ENCODE results near the gene TNFSF18.

TNFSF18 gene

DNA sequence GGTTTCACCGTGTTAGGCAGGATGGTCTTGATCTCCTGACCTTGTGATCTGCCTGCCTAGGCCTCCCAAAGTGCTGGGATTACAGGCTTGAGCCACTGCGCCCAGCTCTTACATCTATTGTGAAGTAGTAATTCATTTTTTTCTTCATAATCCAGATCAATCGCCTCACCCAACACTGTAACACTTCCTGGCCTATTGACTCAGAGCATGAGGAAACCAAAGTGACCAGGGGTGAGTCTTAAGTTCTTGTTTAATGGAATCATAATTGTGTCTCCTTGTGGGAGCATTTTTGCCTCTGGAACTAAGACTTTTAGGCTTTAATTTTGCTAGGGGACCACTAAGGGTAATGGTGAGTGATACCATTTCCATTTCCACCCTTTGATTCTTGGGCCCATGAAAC, 27.4 kb downstream of the TNFSF18 start:
- TF ChIP-seq EZH2phosphoT487 (IDR thresholded peaks at IDR 0.05; ENCODE audit: borderline replicate concordance) = no peak
- H3K9ac ChIP-seq (ENCODE audit: low read depth, low read length, poor library complexity, severe bottlenecking) = no peak overlapping the region
- H3K9me2 ChIP-seq (replicated peaks; ENCODE audit: low read depth, low read length) = no peaks in the 10 kb centered on the region
- H3K9me3 ChIP-seq (ENCODE audit: insufficient read depth, low read depth, low read length) = peaks cover 6% of the 10 kb centered on the region; the same call in 1 of the 2 replicates
- H3F3A ChIP-seq (ENCODE audit: low read depth) = no peaks in the 10 kb centered on the region
- no peak overlapping the region for H3K4me2 ChIP-seq (ENCODE audit: low read depth, low read length, poor library complexity, severe bottlenecking)
- no peaks in the 10 kb centered on the region for H4K20me1 ChIP-seq (ENCODE audit: insufficient read depth, low read length, poor library complexity, severe bottlenecking)
- H3K4me3 ChIP-seq (ENCODE audit: low read length, poor library complexity, severe bottlenecking) = no peak overlapping the region
- H3K79me2 ChIP-seq (ENCODE audit: insufficient read depth, low read length) = no peaks in the 10 kb centered on the region
- no peak overlapping the region for H2AFZ ChIP-seq (ENCODE audit: low read length)
- H3K36me3 ChIP-seq (ENCODE audit: insufficient read depth, low read length) = no peaks in the 10 kb centered on the region
- H3K27me3 ChIP-seq (ENCODE audit: insufficient read depth, low read length, poor library complexity, severe bottlenecking) = no peaks in the 10 kb centered on the region
- H3K4me1 ChIP-seq (ENCODE audit: insufficient read depth, low read length, poor library complexity, severe bottlenecking) = peaks cover 2% of the 10 kb centered on the region

DNA sequence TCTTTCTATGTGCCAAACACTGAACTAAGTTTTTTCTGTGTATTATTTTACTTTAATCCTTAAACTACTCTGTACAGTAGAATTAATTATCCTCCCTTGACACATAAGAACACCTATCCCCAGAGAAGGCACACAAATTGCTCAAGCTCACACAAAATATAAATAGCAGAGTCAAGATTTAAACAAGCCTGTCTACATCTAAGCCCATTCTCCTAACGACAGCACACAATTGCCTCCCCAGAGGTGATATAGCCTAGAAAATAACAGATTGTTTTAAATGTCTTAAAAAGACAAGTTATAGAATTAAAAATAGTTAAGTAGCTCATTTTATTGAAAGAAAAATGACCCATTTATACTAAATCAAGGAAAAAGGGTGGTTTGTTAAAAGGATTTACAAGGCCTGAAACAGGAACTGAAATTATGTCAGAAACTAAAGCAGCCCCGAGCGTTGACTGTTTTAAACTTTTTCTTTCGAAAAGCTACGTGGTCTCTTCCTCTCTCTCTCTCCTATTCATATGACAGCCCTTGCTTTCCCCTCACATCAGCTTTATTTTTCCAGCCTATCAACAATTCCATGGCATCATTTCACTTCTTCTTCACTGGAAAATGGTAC, 30.5 kb downstream of the TNFSF18 start:
- no peak overlapping the region for H3K4me3 ChIP-seq (ENCODE audit: low read length, poor library complexity, severe bottlenecking)
- no peak overlapping the region for H3K9ac ChIP-seq (ENCODE audit: low read depth, low read length, poor library complexity, severe bottlenecking)

DNA sequence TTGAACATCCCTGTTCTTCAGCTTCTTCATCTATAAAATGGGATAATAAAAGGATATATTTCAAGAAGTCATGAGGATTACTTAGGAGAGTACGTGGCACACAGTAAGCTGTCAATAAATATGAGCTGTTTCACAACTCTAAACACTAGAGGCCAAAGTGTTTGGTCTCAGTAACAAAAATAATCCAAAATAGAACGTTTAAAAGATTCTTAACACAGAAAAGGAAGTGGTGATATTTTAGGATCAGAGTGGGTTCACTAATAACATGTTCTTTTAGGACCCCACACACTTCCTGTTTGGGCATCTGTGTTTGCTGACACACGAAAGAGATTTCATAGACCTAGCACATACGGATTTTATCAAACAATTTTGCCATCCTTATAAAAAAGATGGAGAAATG, 32.9 kb downstream of the TNFSF18 start:
- no peaks in the 10 kb centered on the region for H3K9me2 ChIP-seq (replicated peaks; ENCODE audit: low read depth, low read length)
- peak overlapping the region; percentile 64 for H3K4me2 ChIP-seq (ENCODE audit: low read depth, low read length, poor library complexity, severe bottlenecking)
- H3K36me3 ChIP-seq (ENCODE audit: insufficient read depth, low read length) = no peaks in the 10 kb centered on the region
- H3F3A ChIP-seq (ENCODE audit: low read depth) = no peaks in the 10 kb centered on the region
- H4K20me1 ChIP-seq (ENCODE audit: insufficient read depth, low read length, poor library complexity, severe bottlenecking) = no peaks in the 10 kb centered on the region
- no peaks in the 10 kb centered on the region for H3K9me3 ChIP-seq (ENCODE audit: insufficient read depth, low read depth, low read length)
- H2AFZ ChIP-seq (ENCODE audit: low read length) = peak overlapping the region; percentile 37; the same call in 1 of the 2 replicates
- TF ChIP-seq EZH2phosphoT487 (IDR thresholded peaks at IDR 0.05; ENCODE audit: borderline replicate concordance) = no peak
- TF ChIP-seq, protein P1, sequence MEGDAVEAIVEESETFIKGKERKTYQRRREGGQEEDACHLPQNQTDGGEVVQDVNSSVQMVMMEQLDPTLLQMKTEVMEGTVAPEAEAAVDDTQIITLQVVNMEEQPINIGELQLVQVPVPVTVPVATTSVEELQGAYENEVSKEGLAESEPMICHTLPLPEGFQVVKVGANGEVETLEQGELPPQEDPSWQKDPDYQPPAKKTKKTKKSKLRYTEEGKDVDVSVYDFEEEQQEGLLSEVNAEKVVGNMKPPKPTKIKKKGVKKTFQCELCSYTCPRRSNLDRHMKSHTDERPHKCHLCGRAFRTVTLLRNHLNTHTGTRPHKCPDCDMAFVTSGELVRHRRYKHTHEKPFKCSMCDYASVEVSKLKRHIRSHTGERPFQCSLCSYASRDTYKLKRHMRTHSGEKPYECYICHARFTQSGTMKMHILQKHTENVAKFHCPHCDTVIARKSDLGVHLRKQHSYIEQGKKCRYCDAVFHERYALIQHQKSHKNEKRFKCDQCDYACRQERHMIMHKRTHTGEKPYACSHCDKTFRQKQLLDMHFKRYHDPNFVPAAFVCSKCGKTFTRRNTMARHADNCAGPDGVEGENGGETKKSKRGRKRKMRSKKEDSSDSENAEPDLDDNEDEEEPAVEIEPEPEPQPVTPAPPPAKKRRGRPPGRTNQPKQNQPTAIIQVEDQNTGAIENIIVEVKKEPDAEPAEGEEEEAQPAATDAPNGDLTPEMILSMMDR (conservative IDR thresholded peaks at IDR 0.05; ENCODE audit: low read length) = no peak
- H3K27me3 ChIP-seq (ENCODE audit: insufficient read depth, low read length, poor library complexity, severe bottlenecking) = no peaks in the 10 kb centered on the region
- H3K4me1 ChIP-seq (ENCODE audit: insufficient read depth, low read length, poor library complexity, severe bottlenecking) = peaks cover 13% of the 10 kb centered on the region
- H3K9ac ChIP-seq (ENCODE audit: low read depth, low read length, poor library complexity, severe bottlenecking) = peak overlapping the region; percentile 22
- H3K4me3 ChIP-seq (ENCODE audit: low read length, poor library complexity, severe bottlenecking) = peak overlapping the region; percentile 45
- H3K79me2 ChIP-seq (ENCODE audit: insufficient read depth, low read length) = no peaks in the 10 kb centered on the region

More for the DNA sequence above, 30.5 kb downstream of the TNFSF18 start:
- H3K4me2 ChIP-seq (ENCODE audit: low read depth, low read length, poor library complexity, severe bottlenecking) = no peak overlapping the region
- no peaks in the 10 kb centered on the region for H3K9me2 ChIP-seq (replicated peaks; ENCODE audit: low read depth, low read length)
- H3K36me3 ChIP-seq (ENCODE audit: insufficient read depth, low read length) = no peaks in the 10 kb centered on the region
- H3K9me3 ChIP-seq (ENCODE audit: insufficient read depth, low read depth, low read length) = peaks cover 3% of the 10 kb centered on the region; the same call in 1 of the 2 replicates
- no peaks in the 10 kb centered on the region for H4K20me1 ChIP-seq (ENCODE audit: insufficient read depth, low read length, poor library complexity, severe bottlenecking)
- no peak overlapping the region for H2AFZ ChIP-seq (ENCODE audit: low read length)
- no peaks in the 10 kb centered on the region for H3K79me2 ChIP-seq (ENCODE audit: insufficient read depth, low read length)
- H3K4me1 ChIP-seq (ENCODE audit: insufficient read depth, low read length, poor library complexity, severe bottlenecking) = peaks cover 13% of the 10 kb centered on the region
- no peaks in the 10 kb centered on the region for H3K27me3 ChIP-seq (ENCODE audit: insufficient read depth, low read length, poor library complexity, severe bottlenecking)
- TF ChIP-seq, protein P1 (conservative IDR thresholded peaks at IDR 0.05; ENCODE audit: low read length) = no peak
- no peak for TF ChIP-seq EZH2phosphoT487 (IDR thresholded peaks at IDR 0.05; ENCODE audit: borderline replicate concordance)
- H3F3A ChIP-seq (ENCODE audit: low read depth) = no peaks in the 10 kb centered on the region

DNA sequence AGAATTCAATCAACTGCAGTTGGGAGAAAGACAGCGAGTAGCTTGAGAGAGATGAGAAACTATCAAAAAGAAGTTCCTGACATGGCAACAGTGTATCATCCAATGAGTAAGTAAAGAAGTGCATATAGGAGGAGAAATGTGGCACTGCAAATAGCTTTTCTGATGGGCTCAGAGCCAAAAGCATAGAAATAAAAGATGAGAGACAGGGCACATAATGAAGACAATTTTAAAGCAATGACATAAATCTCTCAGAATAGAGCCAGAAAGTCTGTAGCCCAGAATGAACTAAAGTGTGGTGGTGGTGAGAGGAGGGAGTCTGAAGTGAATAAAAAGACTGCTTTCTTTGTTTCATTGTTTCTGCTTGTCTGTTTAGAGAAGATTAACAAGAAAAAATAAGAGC, 34.3 kb downstream of the TNFSF18 start:
- Histone ChIP-seq H2AFZ (ENCODE audit: low read length) (no peak overlapping the region), H4K20me1 (ENCODE audit: insufficient read depth, low read length, poor library complexity, severe bottlenecking) (no peaks in the 10 kb centered on the region), H3K9me3 (ENCODE audit: insufficient read depth, low read depth, low read length) (no peaks in the 10 kb centered on the region), H3K4me1 (ENCODE audit: insufficient read depth, low read length, poor library complexity, severe bottlenecking) (peaks cover 13% of the 10 kb centered on the region), H3K4me2 (ENCODE audit: low read depth, low read length, poor library complexity, severe bottlenecking) (no peak overlapping the region), H3K9ac (ENCODE audit: low read depth, low read length, poor library complexity, severe bottlenecking) (no peak overlapping the region), H3K36me3 (ENCODE audit: insufficient read depth, low read length) (no peaks in the 10 kb centered on the region), H3F3A (ENCODE audit: low read depth) (no peaks in the 10 kb centered on the region), H3K4me3 (ENCODE audit: low read length, poor library complexity, severe bottlenecking) (no peak overlapping the region), H3K79me2 (ENCODE audit: insufficient read depth, low read length) (no peaks in the 10 kb centered on the region), H3K9me2 (replicated peaks; ENCODE audit: low read depth, low read length) (no peaks in the 10 kb centered on the region), H3K27me3 (ENCODE audit: insufficient read depth, low read length, poor library complexity, severe bottlenecking) (no peaks in the 10 kb centered on the region)
- TF ChIP-seq EZH2phosphoT487 (IDR thresholded peaks at IDR 0.05; ENCODE audit: borderline replicate concordance) = no peak
- TF ChIP-seq, protein P1 (conservative IDR thresholded peaks at IDR 0.05; ENCODE audit: low read length) = no peak
